ENCODE measurements around the gene AKT1S1. TPM values are rescaled to one million over a fixed set of nuclear protein-coding genes. Genes with fewer than 3 reads are reported as not detected.

Gene AKT1S1
- total RNA-seq, 1 experiment from 2014 or later = 65.2 TPM

DNA sequence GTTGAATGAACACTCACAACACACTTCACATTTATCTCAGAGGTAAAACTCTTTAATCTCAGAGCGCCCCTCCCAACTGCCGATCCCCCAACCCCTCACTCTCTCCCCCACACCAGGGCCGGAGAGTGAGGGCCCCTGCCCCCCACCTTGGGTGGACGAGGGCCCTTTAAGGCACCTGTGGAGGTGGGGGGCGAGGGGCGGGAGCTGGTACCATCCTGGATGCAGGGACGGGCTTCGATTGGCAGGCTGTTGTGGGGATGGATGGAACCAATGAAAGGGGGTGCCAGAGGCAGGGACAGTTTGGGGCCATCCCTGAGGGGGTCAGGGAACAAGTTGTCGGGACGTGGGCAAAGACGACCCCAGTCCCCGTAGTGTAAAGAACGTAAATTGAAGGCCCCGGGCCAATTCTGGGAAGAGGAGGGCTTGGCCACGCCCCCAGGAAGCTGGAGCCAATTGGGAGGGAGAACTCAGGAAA lies 8.1 kb downstream of the AKT1S1 start:
- no TSS peak for BruUV-seq (replicated peaks)
- no peak for DNase-seq
- intact Hi-C loops (cut with micrococcal nuclease; ENCODE audit: unreplicated experiment) = no loop called here
- TF ChIP-seq CTCF (IDR thresholded peaks at IDR 0.05; ENCODE audit: unreplicated experiment) = no peak
- Mint-ChIP-seq H3K36me3 (ENCODE audit: insufficient read depth, unreplicated experiment) (peaks cover 11% of the 10 kb centered on the region), H3K27me3 (ENCODE audit: unreplicated experiment) (no peaks in the 10 kb centered on the region), H3K9me3 (ENCODE audit: low read depth, unreplicated experiment) (no peaks in the 10 kb centered on the region), H3K4me1 (ENCODE audit: low read depth, unreplicated experiment) (peaks cover 40% of the 10 kb centered on the region), H3K4me3 (ENCODE audit: low read depth, unreplicated experiment) (no peak overlapping the region), H3K27ac (ENCODE audit: unreplicated experiment) (no peak overlapping the region)
- CTCF ChIA-PET = interaction anchor here (0.7 to 1.1 kb wide), 6 partner anchors 10 to 876 kb away, joined by 3 to 10 read pairs (median 4); partner anchors contain the start of genes ATF5, NUP62 and RUVBL2

- Mint-ChIP-seq H3K27me3 (ENCODE audit: unreplicated experiment) (no peaks in the 10 kb centered on the region), H3K36me3 (ENCODE audit: insufficient read depth, unreplicated experiment) (peaks cover 5% of the 10 kb centered on the region), H3K4me1 (ENCODE audit: low read depth, unreplicated experiment) (peaks cover 46% of the 10 kb centered on the region), H3K9me3 (ENCODE audit: low read depth, unreplicated experiment) (no peaks in the 10 kb centered on the region), H3K4me3 (ENCODE audit: low read depth, unreplicated experiment) (no peak within 1 kb of the TSS), H3K27ac (ENCODE audit: unreplicated experiment) (no peak within 1 kb of the TSS)
- BruUV-seq (replicated peaks) = no TSS peak
- peak; percentile 96 for DNase-seq
- no peak for TF ChIP-seq CTCF (IDR thresholded peaks at IDR 0.05; ENCODE audit: unreplicated experiment)
- CTCF ChIA-PET = interaction anchor here (0.8 kb wide), 2 partner anchors 9 to 54 kb away, joined by 3 read pairs; partner anchors contain the start of gene FUZ
- intact Hi-C loops (cut with micrococcal nuclease; ENCODE audit: unreplicated experiment) = no loop called here
Observed at GRCh38 chr19:49866933-49867782, 10.0 kb downstream of the AKT1S1 start, which contains the start of gene PNKP. Gene PNKP, minus strand, starts transcription at chr19:49867576. Its CDS starts 372 bp downstream, at chr19:49867204.

GRCh38 chr19:49864890-49865289 lies 12.3 kb downstream of the AKT1S1 start:
- Mint-ChIP-seq H3K4me3 (ENCODE audit: low read depth, unreplicated experiment) (peak overlapping the region; percentile 18), H3K27ac (ENCODE audit: unreplicated experiment) (peak overlapping the region; percentile 47), H3K9me3 (ENCODE audit: low read depth, unreplicated experiment) (no peaks in the 10 kb centered on the region), H3K4me1 (ENCODE audit: low read depth, unreplicated experiment) (peaks cover 40% of the 10 kb centered on the region), H3K36me3 (ENCODE audit: insufficient read depth, unreplicated experiment) (peaks cover 21% of the 10 kb centered on the region), H3K27me3 (ENCODE audit: unreplicated experiment) (no peaks in the 10 kb centered on the region)
- CTCF ChIA-PET = interaction anchor here (1.5 kb wide), 1 partner anchor 14 kb away, joined by 3 read pairs; no protein-coding TSS in a partner anchor
- no peak for TF ChIP-seq CTCF (IDR thresholded peaks at IDR 0.05; ENCODE audit: unreplicated experiment)
- DNase-seq = no peak
- intact Hi-C loops (cut with micrococcal nuclease; ENCODE audit: unreplicated experiment) = no loop called here
- no TSS peak for BruUV-seq (replicated peaks)

DNA sequence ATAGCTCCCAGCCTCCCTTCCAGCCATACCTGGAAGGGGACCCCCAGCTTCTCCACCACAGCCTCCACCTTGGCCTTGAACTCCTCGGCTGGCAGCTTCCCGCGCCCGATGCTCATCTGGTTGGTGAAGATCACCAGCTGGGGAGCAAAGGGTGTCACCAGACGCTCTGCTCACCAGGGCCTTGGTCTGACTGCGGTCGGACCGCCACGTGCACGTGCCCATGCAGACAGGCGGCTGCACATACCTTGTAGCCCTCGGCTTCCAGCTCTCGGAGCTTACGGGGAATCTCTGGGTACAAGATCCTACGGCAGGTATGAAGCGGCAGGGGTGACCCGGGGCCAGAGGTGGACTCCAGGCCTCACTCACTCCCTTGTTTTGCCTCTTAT lies 13.2 kb downstream of the AKT1S1 start:
- CTCF ChIA-PET = no interaction called here
- H3K36me3 Mint-ChIP-seq (ENCODE audit: insufficient read depth, unreplicated experiment) = peaks cover 31% of the 10 kb centered on the region
- peaks cover 38% of the 10 kb centered on the region for H3K4me1 Mint-ChIP-seq (ENCODE audit: low read depth, unreplicated experiment)
- H3K9me3 Mint-ChIP-seq (ENCODE audit: low read depth, unreplicated experiment) = no peaks in the 10 kb centered on the region
- BruUV-seq (replicated peaks) = no TSS peak
- H3K27ac Mint-ChIP-seq (ENCODE audit: unreplicated experiment) = peak overlapping the region; percentile 47
- H3K4me3 Mint-ChIP-seq (ENCODE audit: low read depth, unreplicated experiment) = no peak overlapping the region
- intact Hi-C loops (cut with micrococcal nuclease; ENCODE audit: unreplicated experiment) = no loop called here
- TF ChIP-seq CTCF (IDR thresholded peaks at IDR 0.05; ENCODE audit: unreplicated experiment) = no peak
- DNase-seq = no peak
- no peaks in the 10 kb centered on the region for H3K27me3 Mint-ChIP-seq (ENCODE audit: unreplicated experiment)
